ENCODE measurements around the gene MTCH1. TPM values are rescaled to one million over a fixed set of nuclear protein-coding genes. Genes with fewer than 3 reads are reported as not detected.

Gene MTCH1
- total and polyA plus RNA-seq, 9 of the 15 experiments (the other 6 are each of a cell fraction or from before 2014, with no cell fraction given) = 7.9 to 161 (median 118) TPM

DNA sequence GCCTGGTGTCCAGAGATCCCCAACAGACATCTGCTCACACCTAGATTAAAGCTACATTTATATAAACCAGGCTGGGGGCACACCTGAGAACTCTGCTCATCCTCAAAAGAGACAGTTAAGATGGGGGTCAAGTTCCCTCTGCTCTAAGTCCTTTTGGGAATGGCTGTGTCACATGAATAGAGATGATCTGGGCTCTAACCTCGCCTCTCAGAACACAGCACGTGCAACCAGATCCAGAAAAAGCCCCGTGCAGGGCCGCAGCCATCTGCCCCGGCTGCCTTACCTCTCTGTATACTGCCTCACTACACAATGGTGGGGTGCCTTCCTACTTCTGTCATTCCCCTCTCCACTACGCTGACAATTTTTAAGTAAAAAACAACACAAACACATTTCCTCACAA is 5.9 kb downstream of the MTCH1 start (continued):
- TF ChIP-seq, protein P1, sequence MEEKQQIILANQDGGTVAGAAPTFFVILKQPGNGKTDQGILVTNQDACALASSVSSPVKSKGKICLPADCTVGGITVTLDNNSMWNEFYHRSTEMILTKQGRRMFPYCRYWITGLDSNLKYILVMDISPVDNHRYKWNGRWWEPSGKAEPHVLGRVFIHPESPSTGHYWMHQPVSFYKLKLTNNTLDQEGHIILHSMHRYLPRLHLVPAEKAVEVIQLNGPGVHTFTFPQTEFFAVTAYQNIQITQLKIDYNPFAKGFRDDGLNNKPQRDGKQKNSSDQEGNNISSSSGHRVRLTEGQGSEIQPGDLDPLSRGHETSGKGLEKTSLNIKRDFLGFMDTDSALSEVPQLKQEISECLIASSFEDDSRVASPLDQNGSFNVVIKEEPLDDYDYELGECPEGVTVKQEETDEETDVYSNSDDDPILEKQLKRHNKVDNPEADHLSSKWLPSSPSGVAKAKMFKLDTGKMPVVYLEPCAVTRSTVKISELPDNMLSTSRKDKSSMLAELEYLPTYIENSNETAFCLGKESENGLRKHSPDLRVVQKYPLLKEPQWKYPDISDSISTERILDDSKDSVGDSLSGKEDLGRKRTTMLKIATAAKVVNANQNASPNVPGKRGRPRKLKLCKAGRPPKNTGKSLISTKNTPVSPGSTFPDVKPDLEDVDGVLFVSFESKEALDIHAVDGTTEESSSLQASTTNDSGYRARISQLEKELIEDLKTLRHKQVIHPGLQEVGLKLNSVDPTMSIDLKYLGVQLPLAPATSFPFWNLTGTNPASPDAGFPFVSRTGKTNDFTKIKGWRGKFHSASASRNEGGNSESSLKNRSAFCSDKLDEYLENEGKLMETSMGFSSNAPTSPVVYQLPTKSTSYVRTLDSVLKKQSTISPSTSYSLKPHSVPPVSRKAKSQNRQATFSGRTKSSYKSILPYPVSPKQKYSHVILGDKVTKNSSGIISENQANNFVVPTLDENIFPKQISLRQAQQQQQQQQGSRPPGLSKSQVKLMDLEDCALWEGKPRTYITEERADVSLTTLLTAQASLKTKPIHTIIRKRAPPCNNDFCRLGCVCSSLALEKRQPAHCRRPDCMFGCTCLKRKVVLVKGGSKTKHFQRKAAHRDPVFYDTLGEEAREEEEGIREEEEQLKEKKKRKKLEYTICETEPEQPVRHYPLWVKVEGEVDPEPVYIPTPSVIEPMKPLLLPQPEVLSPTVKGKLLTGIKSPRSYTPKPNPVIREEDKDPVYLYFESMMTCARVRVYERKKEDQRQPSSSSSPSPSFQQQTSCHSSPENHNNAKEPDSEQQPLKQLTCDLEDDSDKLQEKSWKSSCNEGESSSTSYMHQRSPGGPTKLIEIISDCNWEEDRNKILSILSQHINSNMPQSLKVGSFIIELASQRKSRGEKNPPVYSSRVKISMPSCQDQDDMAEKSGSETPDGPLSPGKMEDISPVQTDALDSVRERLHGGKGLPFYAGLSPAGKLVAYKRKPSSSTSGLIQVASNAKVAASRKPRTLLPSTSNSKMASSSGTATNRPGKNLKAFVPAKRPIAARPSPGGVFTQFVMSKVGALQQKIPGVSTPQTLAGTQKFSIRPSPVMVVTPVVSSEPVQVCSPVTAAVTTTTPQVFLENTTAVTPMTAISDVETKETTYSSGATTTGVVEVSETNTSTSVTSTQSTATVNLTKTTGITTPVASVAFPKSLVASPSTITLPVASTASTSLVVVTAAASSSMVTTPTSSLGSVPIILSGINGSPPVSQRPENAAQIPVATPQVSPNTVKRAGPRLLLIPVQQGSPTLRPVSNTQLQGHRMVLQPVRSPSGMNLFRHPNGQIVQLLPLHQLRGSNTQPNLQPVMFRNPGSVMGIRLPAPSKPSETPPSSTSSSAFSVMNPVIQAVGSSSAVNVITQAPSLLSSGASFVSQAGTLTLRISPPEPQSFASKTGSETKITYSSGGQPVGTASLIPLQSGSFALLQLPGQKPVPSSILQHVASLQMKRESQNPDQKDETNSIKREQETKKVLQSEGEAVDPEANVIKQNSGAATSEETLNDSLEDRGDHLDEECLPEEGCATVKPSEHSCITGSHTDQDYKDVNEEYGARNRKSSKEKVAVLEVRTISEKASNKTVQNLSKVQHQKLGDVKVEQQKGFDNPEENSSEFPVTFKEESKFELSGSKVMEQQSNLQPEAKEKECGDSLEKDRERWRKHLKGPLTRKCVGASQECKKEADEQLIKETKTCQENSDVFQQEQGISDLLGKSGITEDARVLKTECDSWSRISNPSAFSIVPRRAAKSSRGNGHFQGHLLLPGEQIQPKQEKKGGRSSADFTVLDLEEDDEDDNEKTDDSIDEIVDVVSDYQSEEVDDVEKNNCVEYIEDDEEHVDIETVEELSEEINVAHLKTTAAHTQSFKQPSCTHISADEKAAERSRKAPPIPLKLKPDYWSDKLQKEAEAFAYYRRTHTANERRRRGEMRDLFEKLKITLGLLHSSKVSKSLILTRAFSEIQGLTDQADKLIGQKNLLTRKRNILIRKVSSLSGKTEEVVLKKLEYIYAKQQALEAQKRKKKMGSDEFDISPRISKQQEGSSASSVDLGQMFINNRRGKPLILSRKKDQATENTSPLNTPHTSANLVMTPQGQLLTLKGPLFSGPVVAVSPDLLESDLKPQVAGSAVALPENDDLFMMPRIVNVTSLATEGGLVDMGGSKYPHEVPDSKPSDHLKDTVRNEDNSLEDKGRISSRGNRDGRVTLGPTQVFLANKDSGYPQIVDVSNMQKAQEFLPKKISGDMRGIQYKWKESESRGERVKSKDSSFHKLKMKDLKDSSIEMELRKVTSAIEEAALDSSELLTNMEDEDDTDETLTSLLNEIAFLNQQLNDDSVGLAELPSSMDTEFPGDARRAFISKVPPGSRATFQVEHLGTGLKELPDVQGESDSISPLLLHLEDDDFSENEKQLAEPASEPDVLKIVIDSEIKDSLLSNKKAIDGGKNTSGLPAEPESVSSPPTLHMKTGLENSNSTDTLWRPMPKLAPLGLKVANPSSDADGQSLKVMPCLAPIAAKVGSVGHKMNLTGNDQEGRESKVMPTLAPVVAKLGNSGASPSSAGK (IDR thresholded peaks at IDR 0.05) = no peak
- no peak for TF ChIP-seq CC2D1A (IDR thresholded peaks at IDR 0.05)
- no peak for TF ChIP-seq MTA1 (IDR thresholded peaks at IDR 0.05; ENCODE audit: borderline replicate concordance)
